Measurements from ENCODE around the gene NDUFS6.

GRCh38 chr5:1827886-1828397, 26.7 kb downstream of the NDUFS6 start:
- TF ChIP-seq CTCF (IDR thresholded peaks at IDR 0.05) (no peak), POLR2A (IDR thresholded peaks at IDR 0.05) (no peak)

Measured in testis (tissue), 2 donors.